ENCODE data around the gene ISLR2.

The ISLR2 gene

GRCh38 chr15:74185710-74186348, 55.4 kb downstream of the ISLR2 start:
- ChIA-PET POLR2A (no interaction called here), CTCF (no interaction called here)
- peaks cover 0 to 4% (median 0%) of the 10 kb centered on the region in 5 experiments for H3K27me3 ChIP-seq (replicated peaks in 2 of 5; ENCODE audit: control insufficient read depth in 4 of 5, insufficient read depth in 5 of 5, low read length in 4 of 5)
- no peak for DNase-seq
- no peaks in the 10 kb centered on the region for H3K4me1 ChIP-seq (ENCODE audit: control extremely low read depth in 1 of 4, control insufficient read depth in 4 of 4, insufficient read depth in 4 of 4, low read length in 3 of 4)
- H3K36me3 ChIP-seq (ENCODE audit: control insufficient read depth in 4 of 4, insufficient read depth in 4 of 4, low read length in 3 of 4) = no peaks in the 10 kb centered on the region
- H3K27ac ChIP-seq (ENCODE audit: insufficient read depth in 1 of 2, low read depth in 1 of 2, low read length in 2 of 2, poor library complexity in 1 of 2, severe bottlenecking in 2 of 2) = no peak overlapping the region
- whole genome bisulfite sequencing (ENCODE audit: insufficient coverage) = 97% methylated on average over 6 of the region's 8 CpGs
- H3K4me3 ChIP-seq (ENCODE audit: control insufficient read depth in 1 of 7, extremely low read depth in 1 of 7, insufficient read depth in 4 of 7, low read depth in 2 of 7, low read length in 6 of 7) = no peak overlapping the region
- no peaks in the 10 kb centered on the region for H3K9me3 ChIP-seq (ENCODE audit: control extremely low read depth in 1 of 5, control insufficient read depth in 4 of 5, insufficient read depth in 2 of 5, low read depth in 1 of 5, low read length in 4 of 5)
